HCT116 (cell line): Measurements from ENCODE around the gene SLC44A5. TPM values are rescaled to one million over a fixed set of nuclear protein-coding genes. Genes with fewer than 3 reads are reported as not detected.

Experiments used
- ATAC-seq: fragments of 200-7000 bp; cut with Tn5 transposase; 2 replicates; pipeline ENCODE4 v1.9.1; 2020; ENCODE audit warnings: mild to moderate bottlenecking, moderate library complexity
- BruUV-seq: library from RNA; stranded (reverse); fragments of 400-500 nt; replicated peaks from 2 replicates; lab custom pipeline; 2021; lab: Mats Ljungman, UMichigan
- CTCF ChIA-PET: fragments of 300-600 bp; sonication (Branson Sonifier 250); formaldehyde crosslinking; loops from one replicate; lab custom pipeline; 2021; ENCODE audit warnings: antibody characterized with exemption; lab: Charles Lee
- POLR2A ChIA-PET: fragments of 300-600, 350-600 bp; sonication (Branson Sonifier 250); formaldehyde crosslinking; loops from one replicate; lab custom pipeline; 2021; ENCODE audit warnings: antibody characterized with exemption; lab: Charles Lee
- RAD21 ChIA-PET, 2 experiments: fragments of 300-600 bp; sonication (Branson Sonifier 250); formaldehyde crosslinking; loops; one replicate each; lab custom pipeline; 2023; ENCODE audit warnings: low total read pairs in 2 of 2; ENCODE audit not compliant: uncharacterized antibody in 2 of 2, unreplicated experiment in 2 of 2, low non-redundant PET in 1 of 2; lab: Charles Lee
- DNase-seq: peaks from one replicate; pipeline ENCODE4 v3.0.0-alpha.2; 2010; ENCODE audit warnings: low read depth, low spot score
- H2AFZ ChIP-seq: fragments of 200-600 bp; shearing (Covaris generic), sonication (generic); 2 replicates; pipeline ENCODE4 v1.6.1; 2017; ENCODE audit warnings: low read depth, mixed run types, mixed read lengths, antibody characterized with exemption, low read length; ENCODE audit not compliant: poor library complexity, severe bottlenecking
- H3K27ac ChIP-seq: 2 replicates; pipeline ENCODE4 v1.5.1; 2012; ENCODE audit warnings: low read depth, low read length
- H3K27me3 ChIP-seq: fragments of 200-600 bp; sonication (generic); 2 replicates; pipeline ENCODE4 v1.6.1; 2016; ENCODE audit warnings: mixed run types, low read length, mixed read lengths; ENCODE audit not compliant: insufficient read depth
- H3K36me3 ChIP-seq, 2 experiments: fragments of 200-500 bp in 1 of 2; fragments of 200-600 bp in 1 of 2; sonication (Bioruptor generic) in 1 of 2; sonication (generic) in 1 of 2; 2 replicates each; pipeline versions ENCODE4 v1.5.1 to v1.6.1; 2014 to 2016; ENCODE audit warnings: low read length in 2 of 2, inconsistent platforms in 1 of 2, mixed read lengths in 1 of 2, mixed run types in 1 of 2; ENCODE audit not compliant: insufficient read depth in 2 of 2, control insufficient read depth in 1 of 2
- H3K4me1 ChIP-seq, 2 experiments: fragments of 200-600 bp in 1 of 2; sonication (generic) in 1 of 2; 2 replicates each; pipeline versions ENCODE4 v1.5.1 to v1.6.1; 2012 to 2017; ENCODE audit warnings: low read length in 2 of 2, inconsistent platforms in 1 of 2, mild to moderate bottlenecking in 1 of 2, mixed read lengths in 1 of 2, mixed run types in 1 of 2, moderate library complexity in 1 of 2; ENCODE audit not compliant: insufficient read depth in 2 of 2, control insufficient read depth in 1 of 2
- H3K4me2 ChIP-seq: fragments of 200-600 bp; sonication (generic); 2 replicates; pipeline ENCODE4 v1.6.1; 2017; ENCODE audit warnings: mixed run types, low read length, mixed read lengths
- H3K4me3 ChIP-seq, 2 experiments: fragments of 200-600 bp in 1 of 2; sonication (generic) in 1 of 2; replicated peaks in 1 of 2; 2 replicates each; pipeline ENCODE4 v1.5.1; 2011 to 2016; ENCODE audit warnings: low read length in 2 of 2, control low read depth in 1 of 2, low read depth in 1 of 2, mild to moderate bottlenecking in 1 of 2, mixed read lengths in 1 of 2, mixed run types in 1 of 2
- H3K79me2 ChIP-seq: fragments of 200-600 bp; sonication (generic); 2 replicates; pipeline ENCODE4 v1.6.1; 2017; ENCODE audit warnings: mild to moderate bottlenecking, mixed run types, low read length, moderate library complexity, mixed read lengths; ENCODE audit not compliant: insufficient read depth
- H3K9ac ChIP-seq: fragments of 200-600 bp; sonication (generic); 2 replicates; pipeline ENCODE4 v1.6.1; 2016; ENCODE audit warnings: low read length, mixed read lengths
- H3K9me2 ChIP-seq: fragments of 200-600 bp; sonication (generic), shearing (Covaris generic); 2 replicates; pipeline ENCODE4 v1.6.1; 2017; ENCODE audit warnings: mixed run types, mild to moderate bottlenecking, moderate library complexity; ENCODE audit not compliant: insufficient read depth
- H3K9me3 ChIP-seq, 2 experiments: fragments of 200-500 bp in 1 of 2; fragments of 200-600 bp in 1 of 2; sonication (Bioruptor generic) in 1 of 2; sonication (generic) in 1 of 2; 2 replicates each; pipeline ENCODE4 v1.6.1; 2014 to 2017; ENCODE audit warnings: low read length in 2 of 2, mixed read lengths in 2 of 2, inconsistent platforms in 1 of 2, low read depth in 1 of 2, mild to moderate bottlenecking in 1 of 2, mixed run types in 1 of 2, moderate library complexity in 1 of 2; ENCODE audit not compliant: control insufficient read depth in 1 of 2, insufficient read depth in 1 of 2
- H4K20me1 ChIP-seq: fragments of 200-600 bp; sonication (generic), shearing (Covaris generic); 2 replicates; pipeline ENCODE4 v1.6.1; 2017; ENCODE audit warnings: mixed run types, mild to moderate bottlenecking, moderate library complexity; ENCODE audit not compliant: insufficient read depth
- CBX3 ChIP-seq: IDR thresholded peaks from 2 replicates; pipeline ENCODE4 v1.6.1; 2012; ENCODE audit warnings: low read depth
- EZH2 ChIP-seq: fragments of 200-600 bp; sonication (generic); IDR thresholded peaks from 2 replicates; pipeline ENCODE4 v1.6.1; 2017; ENCODE audit warnings: antibody characterized with exemption, mixed run types
- EZH2phosphoT487 ChIP-seq: fragments of 200-600 bp; IDR thresholded peaks from 2 replicates; pipeline ENCODE4 v1.6.1; 2018; ENCODE audit warnings: antibody characterized with exemption, borderline replicate concordance
- FOSL1 ChIP-seq: IDR thresholded peaks from 2 replicates; pipeline ENCODE4 v1.6.1; 2012; ENCODE audit warnings: low read depth
- POLR2A ChIP-seq: IDR thresholded peaks from 2 replicates; pipeline ENCODE4 v1.7.0; 2011; ENCODE audit warnings: borderline replicate concordance; ENCODE audit not compliant: insufficient read depth, insufficient read length; ENCODE audit errors: extremely low read depth
- RAD21 ChIP-seq: IDR thresholded peaks from 2 replicates; pipeline ENCODE4 v1.6.1; 2012; ENCODE audit warnings: low read depth, mild to moderate bottlenecking
- SIN3A ChIP-seq: IDR thresholded peaks from 2 replicates; pipeline ENCODE4 v1.6.1; 2012; ENCODE audit warnings: low read depth
- SP1 ChIP-seq: IDR thresholded peaks from 2 replicates; pipeline ENCODE4 v1.6.1; 2012; ENCODE audit warnings: low read depth
- TCF7L2 ChIP-seq: IDR thresholded peaks from 2 replicates; pipeline ENCODE4 v1.7.0; 2011; ENCODE audit warnings: borderline replicate concordance, inconsistent platforms; ENCODE audit not compliant: insufficient read depth, insufficient read length; ENCODE audit errors: extremely low read depth
- YY1 ChIP-seq: IDR thresholded peaks from 2 replicates; pipeline ENCODE4 v1.6.1; 2011; ENCODE audit warnings: low read length, low read depth, moderate library complexity, mild to moderate bottlenecking; ENCODE audit not compliant: insufficient replicate concordance; ENCODE audit errors: extremely low read depth
- intact Hi-C: fragments of 100-400 bp; cut with micrococcal nuclease; formaldehyde crosslinking; loops from 2 replicates; pipeline ENCODE4 v1.10.0; 2022
- total RNA-seq: library from RNA; stranded (reverse); gene quantifications from one replicate; pipeline ENCODE4 v1.2.1, GENCODE V29; 2021; ENCODE audit not compliant: unreplicated experiment
- TF ChIP-seq, protein P1 (sequence below): IDR thresholded peaks from 2 replicates; pipeline ENCODE4 v1.6.1; 2012
- TF ChIP-seq, protein P2 (sequence below): IDR thresholded peaks from 2 replicates; pipeline ENCODE4 v1.6.1; 2012; ENCODE audit warnings: low read depth

The SLC44A5 gene
- total RNA-seq, 1 experiment from 2014 or later: 2.4 TPM

DNA sequence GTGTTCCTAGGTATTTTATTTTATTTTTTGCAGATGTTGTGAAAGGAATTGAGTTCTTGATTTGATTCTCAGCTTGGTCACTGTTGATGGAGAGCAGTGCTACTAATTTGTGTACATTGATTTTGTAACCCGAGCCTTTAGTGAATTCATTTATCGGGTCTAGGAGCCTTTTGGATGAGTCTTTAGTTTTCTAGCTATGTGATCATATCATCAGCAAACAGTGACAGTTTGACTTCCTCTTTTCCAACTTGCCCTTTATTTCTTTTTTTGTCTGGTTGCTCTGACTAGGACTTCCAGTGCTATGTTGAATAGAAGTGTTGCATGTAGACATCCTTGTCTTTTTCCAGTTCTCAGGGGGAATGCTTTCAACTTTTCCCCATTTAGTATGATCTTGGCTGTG is 337.8 kb downstream of the SLC44A5 start:
- no peaks in the 10 kb centered on the region for H4K20me1 ChIP-seq
- H3K27me3 ChIP-seq: no peaks in the 10 kb centered on the region
- DNase-seq (no peak), ATAC-seq (no peak)
- intact Hi-C loops: no loop called here
- no peaks in the 10 kb centered on the region for H3K36me3 ChIP-seq
- no peak overlapping the region for H3K4me2 ChIP-seq
- RAD21 ChIA-PET: no interaction called here
- H3K4me1 ChIP-seq: no peaks in the 10 kb centered on the region
- H2AFZ ChIP-seq: no peak overlapping the region
- CTCF ChIA-PET: no interaction called here
- H3K9me3 ChIP-seq: no peaks in the 10 kb centered on the region
- POLR2A ChIA-PET: no interaction called here
- no peak overlapping the region for H3K9ac ChIP-seq
- H3K27ac ChIP-seq: no peak overlapping the region
- H3K9me2 ChIP-seq: no peaks in the 10 kb centered on the region
- no peaks in the 10 kb centered on the region for H3K79me2 ChIP-seq
- TF ChIP-seq EZH2phosphoT487 (no peak), TCF7L2 (no peak), CBX3 (no peak), SIN3A (no peak), SP1 (no peak), YY1 (no peak), EZH2 (no peak), FOSL1 (no peak), POLR2A (no peak), RAD21 (no peak)
- TF ChIP-seq, protein P1, sequence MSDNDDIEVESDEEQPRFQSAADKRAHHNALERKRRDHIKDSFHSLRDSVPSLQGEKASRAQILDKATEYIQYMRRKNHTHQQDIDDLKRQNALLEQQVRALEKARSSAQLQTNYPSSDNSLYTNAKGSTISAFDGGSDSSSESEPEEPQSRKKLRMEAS: no peak
- TF ChIP-seq, protein P2, sequence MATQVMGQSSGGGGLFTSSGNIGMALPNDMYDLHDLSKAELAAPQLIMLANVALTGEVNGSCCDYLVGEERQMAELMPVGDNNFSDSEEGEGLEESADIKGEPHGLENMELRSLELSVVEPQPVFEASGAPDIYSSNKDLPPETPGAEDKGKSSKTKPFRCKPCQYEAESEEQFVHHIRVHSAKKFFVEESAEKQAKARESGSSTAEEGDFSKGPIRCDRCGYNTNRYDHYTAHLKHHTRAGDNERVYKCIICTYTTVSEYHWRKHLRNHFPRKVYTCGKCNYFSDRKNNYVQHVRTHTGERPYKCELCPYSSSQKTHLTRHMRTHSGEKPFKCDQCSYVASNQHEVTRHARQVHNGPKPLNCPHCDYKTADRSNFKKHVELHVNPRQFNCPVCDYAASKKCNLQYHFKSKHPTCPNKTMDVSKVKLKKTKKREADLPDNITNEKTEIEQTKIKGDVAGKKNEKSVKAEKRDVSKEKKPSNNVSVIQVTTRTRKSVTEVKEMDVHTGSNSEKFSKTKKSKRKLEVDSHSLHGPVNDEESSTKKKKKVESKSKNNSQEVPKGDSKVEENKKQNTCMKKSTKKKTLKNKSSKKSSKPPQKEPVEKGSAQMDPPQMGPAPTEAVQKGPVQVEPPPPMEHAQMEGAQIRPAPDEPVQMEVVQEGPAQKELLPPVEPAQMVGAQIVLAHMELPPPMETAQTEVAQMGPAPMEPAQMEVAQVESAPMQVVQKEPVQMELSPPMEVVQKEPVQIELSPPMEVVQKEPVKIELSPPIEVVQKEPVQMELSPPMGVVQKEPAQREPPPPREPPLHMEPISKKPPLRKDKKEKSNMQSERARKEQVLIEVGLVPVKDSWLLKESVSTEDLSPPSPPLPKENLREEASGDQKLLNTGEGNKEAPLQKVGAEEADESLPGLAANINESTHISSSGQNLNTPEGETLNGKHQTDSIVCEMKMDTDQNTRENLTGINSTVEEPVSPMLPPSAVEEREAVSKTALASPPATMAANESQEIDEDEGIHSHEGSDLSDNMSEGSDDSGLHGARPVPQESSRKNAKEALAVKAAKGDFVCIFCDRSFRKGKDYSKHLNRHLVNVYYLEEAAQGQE: no peak
- no TSS peak for BruUV-seq
- no peak overlapping the region for H3K4me3 ChIP-seq
